ENCODE measurements around the gene PLN. TPM values are rescaled to one million over a fixed set of nuclear protein-coding genes. Genes with fewer than 3 reads are reported as not detected.
A peak's percentile ranks its signal among the peaks of the same experiment; 100 is the strongest.

Gene PLN
- total and polyA plus RNA-seq, 10 of the 15 experiments (the other 5 are each of a cell fraction or from before 2014, with no cell fraction given) = 0.16 to 0.44 TPM; not detected in 8

DNA sequence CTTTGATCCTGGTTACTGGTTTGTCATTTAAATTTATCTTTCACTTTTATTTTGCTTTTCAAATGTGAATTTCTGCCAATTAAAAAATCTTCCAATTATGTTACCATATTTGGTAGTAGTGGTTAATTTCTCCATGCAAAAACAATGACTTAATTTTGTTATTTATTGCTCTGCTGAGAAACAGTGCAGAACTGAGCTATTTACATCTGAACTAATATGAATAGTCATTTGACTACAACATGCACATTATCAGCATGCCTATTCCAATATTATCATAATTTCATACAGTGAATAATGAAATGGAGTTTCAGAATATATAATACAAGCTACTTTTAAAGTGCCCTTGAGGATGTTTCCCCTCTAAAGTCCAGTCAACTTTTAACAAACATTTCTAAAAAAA lies 517 bp downstream of the PLN start (continued):
- no peak for TF ChIP-seq ETV6 (conservative IDR thresholded peaks at IDR 0.05 in 1 of 2, IDR thresholded peaks at IDR 0.05 in 1 of 2; ENCODE audit: borderline replicate concordance in 1 of 2, low read depth in 1 of 2)
- TF ChIP-seq MEF2A (IDR thresholded peaks at IDR 0.05; ENCODE audit: insufficient read depth, low read depth, low read length) = no peak
- TF ChIP-seq GABPA (IDR thresholded peaks at IDR 0.05; ENCODE audit: low read depth) = no peak
- TF ChIP-seq CHD1 (IDR thresholded peaks at IDR 0.05; ENCODE audit: low read depth, low read length) = no peak
- TF ChIP-seq MYB (IDR thresholded peaks at IDR 0.05; ENCODE audit: borderline replicate concordance, low read depth, low read length) = no peak

DNA sequence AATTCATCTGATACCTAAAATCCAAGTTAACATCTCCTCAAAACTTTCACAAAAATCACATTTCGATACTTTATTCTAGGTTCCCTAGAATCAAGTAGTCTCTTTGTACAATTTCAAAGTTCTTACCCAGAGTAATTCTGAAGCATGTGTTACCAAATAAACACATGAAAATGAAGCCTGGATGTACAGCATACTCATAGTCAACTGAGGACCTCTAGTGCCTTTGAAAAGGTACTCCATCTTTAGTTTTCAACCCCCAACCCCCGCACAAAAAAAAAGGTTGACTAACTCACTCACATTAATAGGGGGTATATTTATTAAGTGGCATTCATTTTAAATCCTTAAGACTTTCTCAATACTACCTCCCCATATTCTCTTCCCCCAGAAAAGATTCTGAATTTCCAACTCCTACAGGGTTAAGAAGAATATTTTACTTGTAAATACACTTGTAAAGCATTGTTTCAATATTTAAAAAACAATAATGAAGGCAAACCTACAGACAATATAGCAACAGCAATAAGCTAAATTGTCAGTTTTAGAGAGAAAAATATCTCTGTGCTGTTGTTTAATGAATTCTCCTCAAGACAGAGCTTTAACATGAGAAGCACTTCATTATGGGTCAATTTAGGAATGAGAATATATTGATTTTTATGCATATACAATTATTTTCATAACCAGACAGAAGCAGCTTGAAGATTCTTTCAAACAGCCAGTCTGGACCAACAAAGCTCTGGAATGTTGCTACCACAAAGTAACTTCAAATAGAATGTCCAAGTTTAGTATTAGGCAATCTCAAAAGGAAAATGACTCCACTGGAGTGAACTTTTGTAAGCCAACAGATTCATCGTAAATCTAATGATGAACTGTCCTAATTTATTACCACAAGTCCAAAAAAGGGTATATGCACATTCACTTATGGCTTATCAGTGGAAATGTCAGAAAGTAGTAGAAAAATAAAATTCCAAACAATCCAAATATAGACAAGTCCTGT lies 3.3 kb downstream of the PLN start:
- FAIRE-seq (peak; percentile 83), DNase-seq (ENCODE audit: low read depth, low spot score) (no peak), ATAC-seq (peak; percentile 93)
- CTCF ChIA-PET = interaction anchor here (0.8 to 2.2 kb wide), 5 partner anchors 14 to 250 kb away, joined by 3 to 12 read pairs (median 3); no protein-coding TSS in a partner anchor
- Histone ChIP-seq H3K36me3 (ENCODE audit: control insufficient read depth in 2 of 2, insufficient read depth in 2 of 2, low read length in 1 of 2) (no peaks in the 10 kb centered on the region; a peak in 1 of 4 replicates), H3K27ac (ENCODE audit: control insufficient read depth, insufficient read depth) (no peak overlapping the region), H4K20me1 (ENCODE audit: control insufficient read depth, insufficient read depth) (no peaks in the 10 kb centered on the region), H3K4me2 (ENCODE audit: control insufficient read depth, insufficient read depth) (no peak overlapping the region), H3K4me1 (ENCODE audit: control insufficient read depth, insufficient read depth, low read length) (no peaks in the 10 kb centered on the region), H3K9ac (ENCODE audit: control insufficient read depth, insufficient read depth, low read length) (no peak overlapping the region), H3K4me3 (no peak overlapping the region), H3K27me3 (replicated peaks in 1 of 2; ENCODE audit: control insufficient read depth in 2 of 2, insufficient read depth in 2 of 2, low read length in 1 of 2) (no peaks in the 10 kb centered on the region), H2AFZ (ENCODE audit: control insufficient read depth, low read depth, low read length) (peak overlapping the region; percentile 18; the same call in 1 of the 2 replicates), H3K79me2 (ENCODE audit: control insufficient read depth, insufficient read depth, low read length) (no peaks in the 10 kb centered on the region), H3K9me3 (replicated peaks; ENCODE audit: control insufficient read depth, insufficient read depth, low read length) (no peaks in the 10 kb centered on the region)
- intact Hi-C loops (cut with micrococcal nuclease; ENCODE audit: unreplicated experiment) (loop anchor here (1.0 to 10.0 kb wide), 4 partner anchors 267 to 1207 kb away; no protein-coding TSS in a partner anchor), in situ Hi-C loops (cut with MboI) (no loop called here)
- RAD21 ChIA-PET (ENCODE audit: unreplicated experiment) = interaction anchor here (0.9 kb wide), 1 partner anchor 14 kb away, joined by 3 read pairs; no protein-coding TSS in a partner anchor
- POLR2A ChIA-PET = no interaction called here
- TF ChIP-seq, protein P1, sequence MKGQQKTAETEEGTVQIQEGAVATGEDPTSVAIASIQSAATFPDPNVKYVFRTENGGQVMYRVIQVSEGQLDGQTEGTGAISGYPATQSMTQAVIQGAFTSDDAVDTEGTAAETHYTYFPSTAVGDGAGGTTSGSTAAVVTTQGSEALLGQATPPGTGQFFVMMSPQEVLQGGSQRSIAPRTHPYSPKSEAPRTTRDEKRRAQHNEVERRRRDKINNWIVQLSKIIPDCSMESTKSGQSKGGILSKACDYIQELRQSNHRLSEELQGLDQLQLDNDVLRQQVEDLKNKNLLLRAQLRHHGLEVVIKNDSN (IDR thresholded peaks at IDR 0.05; ENCODE audit: borderline replicate concordance, extremely low read length, insufficient read depth, low read depth, low read length) = no peak
- peak; percentile 85 for TF ChIP-seq RAD21 (IDR thresholded peaks at IDR 0.05; ENCODE audit: insufficient read depth, low read depth, low read length)
- TF ChIP-seq, protein P2, sequence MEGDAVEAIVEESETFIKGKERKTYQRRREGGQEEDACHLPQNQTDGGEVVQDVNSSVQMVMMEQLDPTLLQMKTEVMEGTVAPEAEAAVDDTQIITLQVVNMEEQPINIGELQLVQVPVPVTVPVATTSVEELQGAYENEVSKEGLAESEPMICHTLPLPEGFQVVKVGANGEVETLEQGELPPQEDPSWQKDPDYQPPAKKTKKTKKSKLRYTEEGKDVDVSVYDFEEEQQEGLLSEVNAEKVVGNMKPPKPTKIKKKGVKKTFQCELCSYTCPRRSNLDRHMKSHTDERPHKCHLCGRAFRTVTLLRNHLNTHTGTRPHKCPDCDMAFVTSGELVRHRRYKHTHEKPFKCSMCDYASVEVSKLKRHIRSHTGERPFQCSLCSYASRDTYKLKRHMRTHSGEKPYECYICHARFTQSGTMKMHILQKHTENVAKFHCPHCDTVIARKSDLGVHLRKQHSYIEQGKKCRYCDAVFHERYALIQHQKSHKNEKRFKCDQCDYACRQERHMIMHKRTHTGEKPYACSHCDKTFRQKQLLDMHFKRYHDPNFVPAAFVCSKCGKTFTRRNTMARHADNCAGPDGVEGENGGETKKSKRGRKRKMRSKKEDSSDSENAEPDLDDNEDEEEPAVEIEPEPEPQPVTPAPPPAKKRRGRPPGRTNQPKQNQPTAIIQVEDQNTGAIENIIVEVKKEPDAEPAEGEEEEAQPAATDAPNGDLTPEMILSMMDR (IDR thresholded peaks at IDR 0.05 in 2 of 3, conservative IDR thresholded peaks at IDR 0.05 in 1 of 3; ENCODE audit: control insufficient read depth in 2 of 3, extremely low read depth in 1 of 3, insufficient read depth in 1 of 3, low read depth in 3 of 3, low read length in 3 of 3) = peak; percentile 49 to 72 (median 52); a peak in 5 of 6 replicates
- TF ChIP-seq ZNF384 (IDR thresholded peaks at IDR 0.05; ENCODE audit: borderline replicate concordance, low read depth, low read length) = peak; percentile 60
- TF ChIP-seq, protein P3, sequence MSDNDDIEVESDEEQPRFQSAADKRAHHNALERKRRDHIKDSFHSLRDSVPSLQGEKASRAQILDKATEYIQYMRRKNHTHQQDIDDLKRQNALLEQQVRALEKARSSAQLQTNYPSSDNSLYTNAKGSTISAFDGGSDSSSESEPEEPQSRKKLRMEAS (IDR thresholded peaks at IDR 0.05; ENCODE audit: low read depth, low read length) = no peak
- TF ChIP-seq, protein P4, sequence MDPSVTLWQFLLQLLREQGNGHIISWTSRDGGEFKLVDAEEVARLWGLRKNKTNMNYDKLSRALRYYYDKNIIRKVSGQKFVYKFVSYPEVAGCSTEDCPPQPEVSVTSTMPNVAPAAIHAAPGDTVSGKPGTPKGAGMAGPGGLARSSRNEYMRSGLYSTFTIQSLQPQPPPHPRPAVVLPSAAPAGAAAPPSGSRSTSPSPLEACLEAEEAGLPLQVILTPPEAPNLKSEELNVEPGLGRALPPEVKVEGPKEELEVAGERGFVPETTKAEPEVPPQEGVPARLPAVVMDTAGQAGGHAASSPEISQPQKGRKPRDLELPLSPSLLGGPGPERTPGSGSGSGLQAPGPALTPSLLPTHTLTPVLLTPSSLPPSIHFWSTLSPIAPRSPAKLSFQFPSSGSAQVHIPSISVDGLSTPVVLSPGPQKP (IDR thresholded peaks at IDR 0.05; ENCODE audit: low read depth, low read length) = no peak
- TF ChIP-seq MXI1 (IDR thresholded peaks at IDR 0.05; ENCODE audit: low read depth, low read length) = no peak
- peak; percentile 70; the same call in 1 of the 2 replicates for TF ChIP-seq SMC3 (IDR thresholded peaks at IDR 0.05; ENCODE audit: borderline replicate concordance, low read length)
- WGBS (ENCODE audit: insufficient coverage, insufficient replicate concordance, low lambda C conversion rate, missing lambda C conversion rate) = 58% methylated on average over 3 of the region's 3 CpGs
- no TSS peak for BruUV-seq (replicated peaks)
- SMC1A ChIA-PET (ENCODE audit: uncharacterized antibody, unreplicated experiment) = interaction anchor here (0.9 to 1.1 kb wide), 4 partner anchors 9 to 19 kb away, joined by 3 read pairs; no protein-coding TSS in a partner anchor

Data from GM12878 (cell line).